GM12891 (cell line): ENCODE data around the gene GAD2.

Source experiments
- PAX5 ChIP-seq: IDR thresholded peaks from 2 replicates; pipeline ENCODE4 v1.6.1; 2011; ENCODE audit warnings: low read length, moderate library complexity, mild to moderate bottlenecking; ENCODE audit not compliant: insufficient read depth, severe bottlenecking
- POLR2A ChIP-seq: IDR thresholded peaks from 2 replicates; pipeline ENCODE4 v1.6.1; 2011; ENCODE audit warnings: low read depth, low read length, control low read depth
- POLR2AphosphoS5 ChIP-seq: IDR thresholded peaks from 2 replicates; pipeline ENCODE4 v1.6.1; 2011; ENCODE audit warnings: low read depth, low read length, control low read depth
- SPI1 ChIP-seq: IDR thresholded peaks from 2 replicates; pipeline ENCODE4 v1.6.1; 2011; ENCODE audit warnings: low read depth, low read length, control low read depth
- TAF1 ChIP-seq: IDR thresholded peaks from 2 replicates; pipeline ENCODE4 v1.6.1; 2011; ENCODE audit warnings: low read depth, low read length, control low read depth

DNA sequence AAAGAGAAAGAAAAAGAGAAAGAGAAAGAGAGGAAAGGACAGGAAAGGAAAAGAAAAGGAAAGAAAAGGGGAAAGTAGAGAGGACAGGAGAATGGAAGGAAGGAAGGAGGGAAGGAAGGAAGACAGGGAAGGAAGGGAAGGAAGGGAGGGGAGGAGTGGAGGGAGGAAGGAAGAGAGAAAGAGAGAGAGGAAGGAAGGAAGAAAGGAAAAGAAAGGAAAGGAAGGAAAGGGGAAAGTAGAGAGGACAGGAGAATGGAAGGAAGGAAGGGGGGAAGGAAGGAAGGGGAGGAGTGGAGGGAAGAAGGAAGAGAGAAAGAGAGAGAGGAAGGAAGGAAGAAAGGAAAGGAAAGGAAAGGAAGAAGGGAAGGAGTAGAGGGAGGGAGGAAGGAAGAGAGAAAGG lies 125.1 kb downstream of the GAD2 start:
- no peak for TF ChIP-seq POLR2AphosphoS5
- no peak for TF ChIP-seq POLR2A
- TF ChIP-seq TAF1: no peak
- TF ChIP-seq PAX5: no peak
- no peak for TF ChIP-seq SPI1
